SK-N-SH (cell line): ENCODE data around the gene GNG13. TPM values are rescaled to one million over a fixed set of nuclear protein-coding genes. Genes with fewer than 3 reads are reported as not detected.
"Not testable (repeated sequence)": the region's sequence is repeated elsewhere in the genome, so short reads cannot be mapped to it uniquely, and the experiment has no call there.

Source experiments
- CTCF ChIA-PET: fragments of 300-600, 350-600 bp; formaldehyde crosslinking; extraction: SDS; loops from one replicate; lab custom pipeline; 2021; lab: Yijun Ruan, JAX
- POLR2A ChIA-PET: fragments of 350-600 bp; sonication (Branson Sonifier 250); formaldehyde crosslinking; extraction: SDS; loops from one replicate; lab custom pipeline; 2020; ENCODE audit warnings: antibody characterized with exemption, inconsistent platforms; lab: Yijun Ruan, JAX
- DNase-seq: peaks from one replicate; pipeline ENCODE4 v3.0.0; 2012
- H2AFZ ChIP-seq: fragments of 200-600 bp; sonication (generic); 2 replicates; pipeline ENCODE4 v1.8.1; 2016; ENCODE audit warnings: antibody characterized with exemption, mild to moderate bottlenecking, low read depth
- H3F3A ChIP-seq: fragments of 200-600 bp; sonication (generic); replicated peaks from 2 replicates; pipeline ENCODE3; 2016; ENCODE audit warnings: antibody characterized with exemption, mild to moderate bottlenecking; ENCODE audit not compliant: insufficient read depth
- H3K27ac ChIP-seq, 2 experiments: fragments of 200-500 bp in 1 of 2; fragments of 200-600 bp in 1 of 2; sonication (Bioruptor generic) in 1 of 2; sonication (generic), shearing (Covaris generic) in 1 of 2; 2 replicates each; pipeline versions ENCODE4 v1.5.1 to v1.6.1; 2014 to 2016; ENCODE audit warnings: low read depth in 2 of 2, inconsistent platforms in 1 of 2, low read length in 1 of 2, mild to moderate bottlenecking in 1 of 2, mixed read lengths in 1 of 2
- H3K27me3 ChIP-seq: fragments of 200-600 bp; sonication (generic), shearing (Covaris generic); 2 replicates; pipeline ENCODE4 v1.6.1; 2016; ENCODE audit warnings: mixed run types; ENCODE audit not compliant: insufficient read depth
- H3K36me3 ChIP-seq, 2 experiments: fragments of 200-500 bp in 1 of 2; fragments of 200-600 bp in 1 of 2; sonication (Bioruptor generic) in 1 of 2; sonication (generic) in 1 of 2; replicated peaks in 1 of 2; 2 replicates each; pipeline versions ENCODE3 to v1.5.1; 2014 to 2016; ENCODE audit warnings: low read length in 1 of 2, mild to moderate bottlenecking in 1 of 2; ENCODE audit not compliant: insufficient read depth in 2 of 2, control insufficient read depth in 1 of 2
- H3K4me1 ChIP-seq, 2 experiments: fragments of 200-500 bp in 1 of 2; fragments of 200-600 bp in 1 of 2; sonication (Bioruptor generic) in 1 of 2; sonication (generic), shearing (Covaris generic) in 1 of 2; 2 replicates each; pipeline versions ENCODE4 v1.5.1 to v1.6.1; 2014 to 2016; ENCODE audit warnings: low read depth in 1 of 2, low read length in 1 of 2, mixed run types in 1 of 2; ENCODE audit not compliant: insufficient read depth in 2 of 2, control insufficient read depth in 1 of 2
- H3K4me2 ChIP-seq: fragments of 200-600 bp; sonication (generic), shearing (Covaris generic); 2 replicates; pipeline ENCODE4 v1.6.1; 2017; ENCODE audit warnings: mixed run types
- H3K4me3 ChIP-seq, 2 experiments: fragments of 200-500 bp in 1 of 2; fragments of 200-600 bp in 1 of 2; sonication (Bioruptor generic) in 1 of 2; sonication (generic), shearing (Covaris generic) in 1 of 2; 2 replicates each; pipeline versions ENCODE4 v1.5.1 to v1.8.1; 2014 to 2016; ENCODE audit warnings: low read depth in 2 of 2, inconsistent platforms in 1 of 2, low read length in 1 of 2, mild to moderate bottlenecking in 1 of 2, mixed read lengths in 1 of 2, moderate library complexity in 1 of 2
- H3K79me2 ChIP-seq: fragments of 200-600 bp; sonication (generic); 2 replicates; pipeline ENCODE4 v1.8.1; 2017; ENCODE audit warnings: mild to moderate bottlenecking; ENCODE audit not compliant: insufficient read depth
- H3K9ac ChIP-seq: fragments of 200-600 bp; sonication (generic); 2 replicates; pipeline ENCODE4 v1.6.1; 2017; ENCODE audit warnings: mixed run types
- H3K9me2 ChIP-seq: fragments of 200-600 bp; sonication (generic); 2 replicates; pipeline ENCODE4 v1.6.1; 2017; ENCODE audit warnings: mixed run types
- H3K9me3 ChIP-seq: fragments of 200-600 bp; sonication (generic); 2 replicates; pipeline ENCODE4 v1.6.1; 2017; ENCODE audit warnings: mixed run types, mild to moderate bottlenecking, moderate library complexity
- H4K20me1 ChIP-seq: fragments of 200-600 bp; sonication (generic); 2 replicates; pipeline ENCODE4 v1.6.1; 2017; ENCODE audit warnings: mild to moderate bottlenecking, mixed run types; ENCODE audit not compliant: insufficient read depth
- GABPA ChIP-seq: IDR thresholded peaks from 2 replicates; pipeline ENCODE4 v1.4.0; 2012; ENCODE audit warnings: low read depth, mild to moderate bottlenecking
- MEF2A ChIP-seq: IDR thresholded peaks from 2 replicates; pipeline ENCODE4 v1.4.0; 2012; ENCODE audit warnings: low read depth, borderline replicate concordance
- MXI1 ChIP-seq: IDR thresholded peaks from 2 replicates; pipeline ENCODE4 v1.6.1; 2012; ENCODE audit warnings: mild to moderate bottlenecking, low read depth, low read length, improper control_type of control experiment
- RAD21 ChIP-seq: IDR thresholded peaks from 2 replicates; pipeline ENCODE4 v1.6.1; 2012; ENCODE audit warnings: mild to moderate bottlenecking, low read length
- SIN3A ChIP-seq: IDR thresholded peaks from 2 replicates; pipeline ENCODE4 v1.6.1; 2012; ENCODE audit warnings: low read depth, mild to moderate bottlenecking, low read length, moderate library complexity, borderline replicate concordance
- TCF12 ChIP-seq: IDR thresholded peaks from 2 replicates; pipeline ENCODE4 v1.4.0; 2012
- YY1 ChIP-seq: IDR thresholded peaks from 2 replicates; pipeline ENCODE4 v1.4.0; 2012; ENCODE audit warnings: low read depth, mild to moderate bottlenecking
- WGBS: methylation state at CpG from one replicate; pipeline ENCODE4 v1.1.6; 2017; ENCODE audit warnings: low lambda C conversion rate; 5-methylcytosine and 5-hydroxymethylcytosine counted together
- polyA plus RNA-seq, 3 experiments: library from polyadenylated mRNA; depleted of rRNA; stranded (reverse); fragments of >200 nt; gene quantifications; 2 replicates each; pipeline ENCODE4 v1.2.3, GENCODE V29; 2012
- TF ChIP-seq, protein P1 (sequence below): IDR thresholded peaks from 2 replicates; pipeline ENCODE4 v1.4.0; 2012; ENCODE audit warnings: low read depth, borderline replicate concordance
- TF ChIP-seq, protein P2 (sequence below): IDR thresholded peaks from 2 replicates; pipeline ENCODE4 v1.4.0; 2012; ENCODE audit warnings: low read depth
- TF ChIP-seq, protein P3 (sequence below): IDR thresholded peaks from 2 replicates; pipeline ENCODE4 v1.4.0; 2012; ENCODE audit warnings: low read depth, borderline replicate concordance

The GNG13 gene
- polyA plus RNA-seq, 1 of the 3 experiments (the other 2 are of a cell fraction), result not detected

DNA sequence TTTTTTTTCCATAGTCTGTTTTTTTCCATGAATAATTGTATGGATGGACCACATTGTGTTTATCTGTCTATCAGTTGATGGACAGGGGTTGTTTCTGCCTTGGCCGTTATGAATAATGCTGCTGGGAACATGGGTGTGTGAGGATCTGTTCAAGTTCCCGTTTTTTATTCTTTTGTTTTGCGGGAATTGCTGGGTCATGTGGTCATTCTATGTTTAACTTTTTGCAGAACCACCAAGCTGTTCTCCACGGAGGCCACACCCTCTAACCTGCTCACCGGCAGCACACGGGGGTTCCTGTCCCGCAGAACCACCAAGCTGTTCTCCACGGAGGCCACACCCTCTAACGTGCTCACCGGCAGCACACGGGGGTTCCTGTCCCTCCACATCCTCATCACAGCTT lies 45.9 kb downstream of the GNG13 start:
- ChIA-PET POLR2A (no interaction called here), CTCF (interaction anchor here (2.3 kb wide), 1 partner anchor 14 kb away, joined by 9 read pairs; the partner anchor contains the start of gene CIAO3)
- Histone ChIP-seq H4K20me1 (no peaks in the 10 kb centered on the region), H3K9ac (no peak overlapping the region), H3K9me3 (peaks cover 3% of the 10 kb centered on the region; the same call in 1 of the 2 replicates), H3K27ac (no peak overlapping the region), H3K27me3 (no peaks in the 10 kb centered on the region), H3K4me2 (no peak overlapping the region), H3K36me3 (no peaks in the 10 kb centered on the region), H3K4me1 (no peaks in the 10 kb centered on the region), H3F3A (no peaks in the 10 kb centered on the region), H2AFZ (no peak overlapping the region), H3K79me2 (no peaks in the 10 kb centered on the region), H3K4me3 (no peak overlapping the region), H3K9me2 (no peaks in the 10 kb centered on the region)
- DNase-seq, result no peak
- TF ChIP-seq MEF2A, result no peak
- 37% methylated on average over 11 of the region's 11 CpGs for WGBS

DNA sequence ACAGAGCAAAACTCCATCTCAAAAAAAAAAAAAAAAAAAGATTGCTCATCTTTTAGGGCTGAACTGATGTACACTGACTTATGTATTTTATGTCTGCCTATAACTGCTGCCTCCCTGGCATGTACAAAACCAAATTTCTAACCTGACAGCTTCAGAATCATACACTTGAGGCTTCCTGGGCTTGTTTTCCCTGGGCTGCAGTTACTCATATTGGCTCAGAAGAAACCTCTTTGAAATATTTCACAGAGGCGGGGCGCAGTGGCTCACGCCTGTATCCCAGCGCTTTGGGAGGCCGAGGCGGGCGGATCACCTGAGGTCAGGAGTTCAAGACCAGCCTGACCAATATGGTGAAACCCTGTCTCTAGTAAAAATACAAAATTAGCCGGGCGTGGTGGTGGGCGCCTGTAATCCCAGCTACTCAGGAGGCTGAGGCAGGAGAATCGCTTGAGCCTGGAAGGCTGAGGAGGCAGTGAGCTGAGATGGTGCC lies 46.4 kb downstream of the GNG13 start:
- H3K4me2 ChIP-seq, POLR2A ChIA-PET: not testable (repeated sequence)

DNA sequence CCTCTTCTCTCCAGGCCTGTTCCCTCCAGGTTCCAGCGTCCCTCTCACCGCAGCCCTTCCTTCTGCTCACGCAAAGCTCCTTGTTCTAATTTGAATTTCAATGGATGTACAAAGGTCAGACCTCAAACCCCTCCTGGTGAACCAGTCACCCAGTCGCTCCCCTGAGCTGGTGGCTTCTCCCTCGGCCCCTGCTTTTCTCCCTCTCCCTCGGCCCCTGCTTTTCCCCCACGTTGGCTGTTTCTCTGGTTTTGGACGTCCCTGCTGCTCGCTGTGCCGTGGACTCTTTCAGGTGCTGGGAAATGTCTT lies 48.6 kb downstream of the GNG13 start:
- H3K4me3 ChIP-seq, result no peak overlapping the region
- no peak overlapping the region for H3K27ac ChIP-seq
- H3K79me2 ChIP-seq, result no peaks in the 10 kb centered on the region
- H3K4me1 ChIP-seq, result no peaks in the 10 kb centered on the region
- peaks cover 4% of the 10 kb centered on the region for H3F3A ChIP-seq
- H3K9me2 ChIP-seq, result no peaks in the 10 kb centered on the region
- 68% methylated on average over 10 of the region's 10 CpGs for WGBS
- H3K9me3 ChIP-seq, result peaks cover 3% of the 10 kb centered on the region; the same call in 1 of the 2 replicates
- POLR2A ChIA-PET, result no interaction called here
- TF ChIP-seq SIN3A (no peak), TCF12 (no peak), MEF2A (no peak), YY1 (no peak), MXI1 (no peak), GABPA (no peak), RAD21 (no peak)
- TF ChIP-seq, protein P1, sequence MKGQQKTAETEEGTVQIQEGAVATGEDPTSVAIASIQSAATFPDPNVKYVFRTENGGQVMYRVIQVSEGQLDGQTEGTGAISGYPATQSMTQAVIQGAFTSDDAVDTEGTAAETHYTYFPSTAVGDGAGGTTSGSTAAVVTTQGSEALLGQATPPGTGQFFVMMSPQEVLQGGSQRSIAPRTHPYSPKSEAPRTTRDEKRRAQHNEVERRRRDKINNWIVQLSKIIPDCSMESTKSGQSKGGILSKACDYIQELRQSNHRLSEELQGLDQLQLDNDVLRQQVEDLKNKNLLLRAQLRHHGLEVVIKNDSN, result no peak
- TF ChIP-seq, protein P2, sequence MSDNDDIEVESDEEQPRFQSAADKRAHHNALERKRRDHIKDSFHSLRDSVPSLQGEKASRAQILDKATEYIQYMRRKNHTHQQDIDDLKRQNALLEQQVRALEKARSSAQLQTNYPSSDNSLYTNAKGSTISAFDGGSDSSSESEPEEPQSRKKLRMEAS, result no peak
- TF ChIP-seq, protein P3, sequence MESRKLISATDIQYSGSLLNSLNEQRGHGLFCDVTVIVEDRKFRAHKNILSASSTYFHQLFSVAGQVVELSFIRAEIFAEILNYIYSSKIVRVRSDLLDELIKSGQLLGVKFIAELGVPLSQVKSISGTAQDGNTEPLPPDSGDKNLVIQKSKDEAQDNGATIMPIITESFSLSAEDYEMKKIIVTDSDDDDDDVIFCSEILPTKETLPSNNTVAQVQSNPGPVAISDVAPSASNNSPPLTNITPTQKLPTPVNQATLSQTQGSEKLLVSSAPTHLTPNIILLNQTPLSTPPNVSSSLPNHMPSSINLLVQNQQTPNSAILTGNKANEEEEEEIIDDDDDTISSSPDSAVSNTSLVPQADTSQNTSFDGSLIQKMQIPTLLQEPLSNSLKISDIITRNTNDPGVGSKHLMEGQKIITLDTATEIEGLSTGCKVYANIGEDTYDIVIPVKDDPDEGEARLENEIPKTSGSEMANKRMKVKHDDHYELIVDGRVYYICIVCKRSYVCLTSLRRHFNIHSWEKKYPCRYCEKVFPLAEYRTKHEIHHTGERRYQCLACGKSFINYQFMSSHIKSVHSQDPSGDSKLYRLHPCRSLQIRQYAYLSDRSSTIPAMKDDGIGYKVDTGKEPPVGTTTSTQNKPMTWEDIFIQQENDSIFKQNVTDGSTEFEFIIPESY, result no peak
- TF ChIP-seq, all 33 proteins: peak for 0
- CTCF ChIA-PET, result no interaction called here
- no peaks in the 10 kb centered on the region for H3K36me3 ChIP-seq
- no peaks in the 10 kb centered on the region for H3K27me3 ChIP-seq
- no peaks in the 10 kb centered on the region for H4K20me1 ChIP-seq
- no peak overlapping the region for H2AFZ ChIP-seq
- no peak for DNase-seq
- no peak overlapping the region for H3K4me2 ChIP-seq
- no peak overlapping the region for H3K9ac ChIP-seq

More for the DNA sequence above, 46.4 kb downstream of the GNG13 start:
- CTCF ChIA-PET, result interaction anchor here (2.3 kb wide), 1 partner anchor 13 kb away, joined by 9 read pairs; the partner anchor contains the start of gene CIAO3
- not testable (repeated sequence) for H3K79me2 ChIP-seq, H3K9me2 ChIP-seq, H3K27ac ChIP-seq, H3K4me3 ChIP-seq, H3K27me3 ChIP-seq, H3K9ac ChIP-seq, DNase-seq, H3K4me1 ChIP-seq, H3K36me3 ChIP-seq, H2AFZ ChIP-seq, H3F3A ChIP-seq, H4K20me1 ChIP-seq, H3K9me3 ChIP-seq
- 81% methylated on average over 10 of the region's 11 CpGs for WGBS
